ENCODE measurements around the gene UBAC2.
A peak's percentile ranks its signal among the peaks of the same experiment; 100 is the strongest.

UBAC2 gene

DNA sequence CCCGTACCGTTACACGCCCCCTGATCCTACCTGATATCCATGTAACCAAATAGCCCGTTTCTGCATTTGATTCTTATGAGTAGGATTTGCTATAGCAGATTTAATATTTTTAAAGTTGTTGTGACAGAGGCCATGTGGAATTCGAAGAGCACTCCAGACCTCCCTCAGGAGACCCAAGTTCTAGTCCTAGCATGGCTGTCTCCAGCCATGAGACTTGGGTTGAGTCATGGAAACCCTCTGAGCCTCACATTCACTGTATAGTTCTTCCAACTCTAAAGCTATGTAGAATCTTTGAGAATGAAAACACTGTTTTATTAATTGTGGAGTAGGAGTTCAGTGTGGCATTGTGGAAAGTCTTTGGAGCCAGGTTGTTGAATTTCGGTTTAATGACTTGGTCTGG is 114.5 kb downstream of the UBAC2 start:
- DNase-seq = no peak

DNA sequence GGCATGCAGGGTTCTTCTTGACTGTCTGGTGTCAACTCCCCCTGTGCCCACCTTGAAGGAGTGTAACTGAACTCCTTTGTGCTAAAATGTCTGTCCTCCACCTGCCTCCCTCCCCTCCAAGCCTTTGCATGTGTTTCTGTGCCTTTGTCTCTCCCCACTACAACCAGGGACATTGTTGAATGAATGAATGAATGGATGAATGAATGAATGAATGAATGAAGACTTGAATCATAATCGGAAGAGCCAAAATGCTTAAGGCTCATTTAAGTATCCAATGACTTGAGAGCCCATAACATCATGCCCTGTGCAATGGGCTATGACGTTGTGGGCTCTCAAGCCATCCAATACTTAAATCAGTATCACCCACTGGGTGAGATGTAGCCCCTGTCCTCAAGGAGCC is 115.6 kb downstream of the UBAC2 start:
- no peak for DNase-seq

GRCh38 chr13:99316657-99317256 is 116.1 kb downstream of the UBAC2 start:
- DNase-seq = no peak

DNA sequence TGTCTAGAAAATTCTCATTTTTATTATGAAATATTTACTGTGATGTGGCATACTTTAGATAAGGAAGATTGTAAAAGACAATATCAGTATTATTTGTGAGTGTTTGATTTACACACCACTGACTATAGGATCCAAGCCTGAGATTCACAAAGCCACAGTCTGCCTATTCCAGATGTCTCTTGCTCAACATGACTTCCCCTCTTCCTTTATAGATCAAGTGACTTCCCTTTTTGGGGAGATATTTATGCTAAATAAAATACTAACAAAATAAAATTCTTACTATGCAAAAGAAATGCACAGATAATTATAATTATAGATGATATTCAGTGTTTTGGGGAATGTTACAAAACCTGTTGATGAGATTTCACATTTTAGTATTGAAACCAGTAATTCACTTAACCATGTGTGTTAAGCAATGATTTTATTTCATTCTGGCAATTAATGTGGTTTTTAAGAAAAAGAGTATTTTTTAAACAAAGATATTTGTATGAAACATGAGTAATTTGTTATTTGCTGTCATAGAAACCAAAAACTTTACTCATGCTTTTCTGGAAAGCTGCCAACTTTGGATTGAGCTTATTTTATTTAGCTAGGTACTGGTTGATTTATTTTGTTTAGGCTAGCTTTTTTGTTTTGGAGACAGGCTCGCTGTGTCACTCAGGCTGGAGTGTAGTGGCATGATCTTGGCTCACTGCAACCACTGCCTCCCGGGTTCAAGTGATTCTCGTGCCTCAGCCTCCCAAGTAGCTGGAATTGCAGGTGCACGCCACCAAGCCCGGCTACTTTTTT is 120.2 kb downstream of the UBAC2 start:
- no peak for DNase-seq

DNA sequence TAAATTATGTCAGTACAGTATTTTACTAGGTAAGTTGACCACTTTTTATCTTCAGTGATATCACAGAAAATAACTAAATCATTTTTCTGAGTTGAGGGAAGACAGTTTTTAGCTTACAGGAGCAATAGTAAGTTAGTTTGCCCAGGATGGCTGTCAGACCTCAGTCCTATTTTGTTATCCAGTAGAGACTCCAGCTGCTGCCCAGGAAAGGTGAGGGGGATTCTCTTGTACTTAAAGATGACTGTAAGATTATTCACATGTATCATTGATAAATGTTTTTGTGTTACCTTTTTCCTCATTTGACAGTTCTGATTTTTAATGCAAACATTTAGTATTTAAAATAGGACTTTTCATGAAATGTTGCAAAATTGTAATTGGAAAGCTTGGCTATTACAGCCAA is 121.1 kb downstream of the UBAC2 start:
- no peak for DNase-seq

DNA sequence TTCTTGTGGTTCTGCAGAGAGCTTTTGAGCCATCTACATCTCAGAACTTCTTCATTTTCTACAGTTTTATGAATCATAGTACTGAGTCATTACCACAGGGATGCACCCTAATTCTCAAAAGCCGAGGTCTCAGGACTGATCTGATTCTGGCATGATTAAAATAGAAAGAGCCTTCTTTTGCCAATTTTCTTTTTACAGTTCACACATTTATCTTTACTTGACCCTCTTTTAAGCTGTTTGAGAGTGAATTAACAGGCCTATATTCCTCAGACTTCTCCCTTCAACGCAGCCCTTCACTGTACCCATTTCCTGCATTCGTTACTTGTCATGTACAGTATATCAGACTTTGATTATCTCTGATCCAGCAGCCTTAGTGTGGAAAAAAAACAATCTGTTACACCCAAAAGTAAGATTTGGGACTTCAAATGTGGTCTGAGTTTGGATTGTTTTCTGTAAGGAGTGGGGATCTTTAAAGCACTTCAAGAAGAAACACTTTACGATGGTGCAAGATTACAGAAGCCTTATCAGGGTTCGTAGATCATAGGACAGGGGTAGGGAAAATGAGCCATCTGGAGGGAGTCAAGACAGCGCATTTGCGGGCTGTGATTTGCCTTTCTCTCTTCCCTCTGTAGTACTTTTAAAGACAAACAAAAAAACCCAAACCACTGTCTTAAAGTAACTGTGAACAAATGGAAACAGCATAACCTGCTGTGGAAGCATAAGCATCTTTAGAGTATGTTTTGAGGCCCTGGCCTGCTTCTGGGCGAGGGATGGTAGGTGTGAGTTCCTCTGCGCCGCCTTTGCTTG is 121.8 kb downstream of the UBAC2 start:
- peak; percentile 47 for DNase-seq

GRCh38 chr13:99323488-99323887 is 122.8 kb downstream of the UBAC2 start:
- no peak for DNase-seq

GRCh38 chr13:99326012-99326411 is 125.4 kb downstream of the UBAC2 start:
- DNase-seq = no peak

GRCh38 chr13:99327126-99327525 is 126.5 kb downstream of the UBAC2 start:
- DNase-seq = no peak

GRCh38 chr13:99327761-99328160 is 127.1 kb downstream of the UBAC2 start:
- DNase-seq = no peak

DNA sequence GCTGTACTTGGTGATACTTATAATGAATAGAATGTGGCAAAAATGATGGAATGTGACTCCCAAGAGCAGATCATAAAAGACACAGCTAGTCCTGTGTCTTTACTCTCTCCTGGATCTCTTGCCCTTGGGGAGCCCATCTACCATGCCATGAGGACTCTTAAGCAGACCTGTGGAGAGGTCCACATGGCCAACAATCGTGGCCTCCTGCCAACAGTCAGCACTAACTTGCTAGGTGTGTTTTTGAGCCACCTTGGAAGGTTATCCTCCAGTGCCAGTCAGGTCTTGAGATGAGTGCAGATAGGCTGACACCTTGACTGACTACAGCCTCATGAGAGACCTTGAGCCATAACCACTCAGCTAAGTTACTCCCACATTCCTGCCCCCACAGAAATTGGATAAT is 128.8 kb downstream of the UBAC2 start:
- no peak for DNase-seq

GRCh38 chr13:99330942-99331341 is 130.3 kb downstream of the UBAC2 start:
- no peak for DNase-seq

- DNase-seq = no peak
Measured at GRCh38 chr13:99331881-99332293, 131.2 kb downstream of the UBAC2 start.

DNA sequence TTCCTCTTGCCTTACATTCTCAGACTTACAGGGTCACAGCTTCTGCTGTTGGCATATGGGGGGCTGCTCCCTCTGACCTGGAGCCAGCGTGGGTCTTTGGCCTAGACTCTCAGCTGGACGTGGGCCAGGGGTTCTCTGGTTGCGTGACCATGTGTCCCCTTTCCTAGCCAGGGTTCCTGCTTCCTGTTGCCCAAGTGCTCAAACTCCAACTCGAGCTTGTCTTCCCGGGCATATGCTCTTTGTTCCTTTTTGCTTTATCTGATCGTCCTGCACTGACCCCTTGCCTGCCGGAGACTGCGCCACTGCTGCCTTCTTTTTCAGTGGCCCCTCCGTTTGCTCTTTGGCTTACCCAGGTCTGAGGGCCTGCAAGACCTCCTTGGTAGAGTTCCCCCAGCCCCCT is 131.8 kb downstream of the UBAC2 start:
- DNase-seq = no peak

DNA sequence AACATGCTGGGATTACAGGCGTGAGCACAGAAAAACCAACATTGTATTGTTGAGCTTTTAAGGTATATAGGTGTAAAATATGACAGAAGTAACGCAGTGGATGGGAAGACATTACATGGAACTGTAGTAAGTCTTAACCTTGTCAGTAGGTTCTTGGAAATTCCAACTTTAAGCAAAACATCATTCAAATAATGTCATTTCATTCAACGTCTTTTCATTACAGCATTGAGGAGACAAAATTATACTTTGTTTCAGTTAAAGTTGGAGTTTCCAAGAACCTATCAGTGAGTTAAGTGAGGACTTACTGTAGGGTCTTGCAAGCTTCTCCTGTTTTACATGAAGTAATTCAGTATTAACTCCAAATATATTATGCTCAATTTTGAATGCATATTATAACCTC is 133.6 kb downstream of the UBAC2 start:
- DNase-seq = no peak

GRCh38 chr13:99335087-99335486 is 134.4 kb downstream of the UBAC2 start:
- no peak for DNase-seq

DNA sequence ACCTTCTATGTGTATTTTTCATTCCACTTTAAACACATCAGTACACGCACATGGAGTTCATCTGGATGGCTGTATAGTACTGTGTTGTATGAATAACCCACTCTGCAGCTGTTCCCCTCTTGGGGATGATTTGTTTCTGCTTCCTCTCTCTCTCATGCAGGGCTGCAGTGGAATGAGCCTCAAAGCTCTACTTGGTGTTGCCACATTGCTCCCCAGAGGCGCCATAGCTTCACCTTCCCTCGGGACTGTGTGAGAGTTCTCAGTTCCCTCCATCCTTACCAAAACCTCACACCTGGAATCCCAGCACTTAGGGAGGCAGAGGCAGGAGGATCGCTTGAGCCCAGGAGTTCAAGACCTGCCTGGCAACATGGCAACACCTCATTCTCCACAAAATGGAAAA is 134.9 kb downstream of the UBAC2 start:
- DNase-seq = no peak

DNA sequence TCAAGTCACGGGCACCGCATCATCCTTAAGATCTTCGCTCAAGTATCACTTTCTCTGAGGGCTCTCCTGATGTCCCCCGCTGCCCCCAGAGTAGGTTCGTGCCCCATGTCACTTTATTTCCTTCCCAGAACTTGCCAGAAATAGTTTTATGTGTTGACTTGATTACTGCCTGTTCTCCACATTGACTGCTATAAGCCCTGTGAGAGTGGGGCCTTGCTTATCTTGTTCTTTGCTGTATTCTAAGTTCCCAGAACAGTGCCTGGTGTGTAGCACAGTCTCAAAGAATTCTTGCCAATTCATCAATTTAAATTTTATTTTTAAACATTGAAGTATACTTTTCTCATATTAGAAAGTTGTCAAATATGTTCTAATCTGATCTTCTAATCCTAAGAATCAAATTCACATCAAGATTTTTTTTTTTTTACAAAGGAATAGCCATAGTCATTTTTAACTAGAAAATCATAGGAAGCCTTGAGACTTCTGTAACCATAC is 138.6 kb downstream of the UBAC2 start:
- DNase-seq = no peak

GRCh38 chr13:99339736-99340397 is 139.2 kb downstream of the UBAC2 start:
- peak; percentile 58 for DNase-seq

- no peak for DNase-seq
Measured at GRCh38 chr13:99340638-99341037, 140.0 kb downstream of the UBAC2 start.

- DNase-seq = no peak
Measured at GRCh38 chr13:99341969-99342722, 141.5 kb downstream of the UBAC2 start.

GRCh38 chr13:99342723-99343315 is 142.2 kb downstream of the UBAC2 start:
- DNase-seq = no peak

All from activated naive CD4-positive, alpha-beta T cell treated with Interleukin-2 at 50 U/mL for 16 hours (primary cell).